ENCODE data around the gene GLIPR1L1. TPM values are rescaled to one million over a fixed set of nuclear protein-coding genes. Genes with fewer than 3 reads are reported as not detected.

GLIPR1L1 gene
- total and polyA plus RNA-seq, 2 of the 8 experiments (the other 6 are each of a cell fraction or from before 2014, with no cell fraction given), result 1.2 to 1.7 TPM

DNA sequence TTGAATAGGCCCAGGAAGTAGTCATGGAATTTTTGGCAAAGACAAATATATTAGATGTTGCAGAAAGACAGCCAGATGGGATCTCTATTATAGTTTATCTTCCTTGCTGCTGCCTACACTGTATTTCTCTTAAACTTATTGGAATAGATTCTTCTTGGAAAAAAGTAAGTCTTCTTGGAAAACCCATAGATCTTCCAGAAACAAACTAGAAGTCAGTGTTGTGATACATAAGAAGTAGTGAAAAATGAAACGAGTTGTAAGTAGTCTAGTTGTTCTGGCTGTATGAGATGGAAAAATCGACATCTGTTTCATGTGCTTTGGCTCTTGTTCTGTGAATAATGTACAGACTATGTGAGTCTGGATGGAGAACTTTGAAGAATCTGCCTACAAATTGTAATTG lies 85.4 kb downstream of the GLIPR1L1 start:
- Histone ChIP-seq H4K91ac (replicated peaks; ENCODE audit: insufficient read length, low read length) (no peak overlapping the region), H2BK20ac (ENCODE audit: low read length) (no peak overlapping the region), H2BK12ac (ENCODE audit: low read depth, low read length) (no peak overlapping the region), H3K18ac (ENCODE audit: extremely low read depth, low read length) (no peak overlapping the region), H3K23ac (ENCODE audit: insufficient read length) (no peak overlapping the region), H3K27ac (ENCODE audit: low read depth, low read length) (no peak overlapping the region), H2BK15ac (ENCODE audit: low read length) (no peak overlapping the region), H3K23me2 (ENCODE audit: low read depth, low read length) (no peaks in the 10 kb centered on the region), H3K36me3 (ENCODE audit: control insufficient read depth in 2 of 4, insufficient read depth in 4 of 4, low read length in 3 of 4) (no peaks in the 10 kb centered on the region), H3K4me2 (ENCODE audit: insufficient read depth in 1 of 2, low read depth in 2 of 2, low read length in 2 of 2) (no peak overlapping the region), H4K8ac (ENCODE audit: extremely low read depth, insufficient read depth, low read length) (no peak overlapping the region), H2BK5ac (ENCODE audit: low read depth, low read length) (no peak overlapping the region), H3K4me1 (replicated peaks in 1 of 4; ENCODE audit: control insufficient read depth in 3 of 4, insufficient read depth in 4 of 4, low read length in 3 of 4) (no peaks in the 10 kb centered on the region), H4K20me1 (replicated peaks in 1 of 2; ENCODE audit: control insufficient read depth in 1 of 2, insufficient read depth in 2 of 2, low read length in 2 of 2) (no peaks in the 10 kb centered on the region), H3K27me3 (replicated peaks in 1 of 4; ENCODE audit: control insufficient read depth in 3 of 4, extremely low read depth in 1 of 4, insufficient read depth in 3 of 4, low read length in 3 of 4) (no peaks in the 10 kb centered on the region), H3K14ac (ENCODE audit: insufficient read length) (no peak overlapping the region), H2BK120ac (replicated peaks; ENCODE audit: low read depth, low read length) (no peak overlapping the region), H3K4ac (replicated peaks; ENCODE audit: insufficient read length, low read depth, low read length) (no peak overlapping the region), H3K9me3 (ENCODE audit: insufficient read depth in 2 of 2, low read depth in 1 of 2, low read length in 1 of 2) (no peaks in the 10 kb centered on the region), H3K56ac (replicated peaks; ENCODE audit: insufficient read length, low read depth, low read length) (no peak overlapping the region), H3K4me3 (ENCODE audit: extremely low read depth in 1 of 4, insufficient read depth in 2 of 4, low read depth in 3 of 4, low read length in 4 of 4) (no peak overlapping the region), H3K79me2 (ENCODE audit: control insufficient read depth in 1 of 2, insufficient read depth in 2 of 2, low read length in 2 of 2) (no peaks in the 10 kb centered on the region), H3K9ac (replicated peaks in 1 of 4; ENCODE audit: extremely low read depth in 1 of 4, low read depth in 3 of 4, low read length in 3 of 4) (no peak overlapping the region), H4K5ac (ENCODE audit: insufficient read length, low read depth, low read length) (no peak overlapping the region), H2AK5ac (ENCODE audit: low read depth, low read length) (no peak overlapping the region), H2AFZ (ENCODE audit: low read length) (no peak overlapping the region), H3K79me1 (ENCODE audit: low read depth, low read length) (no peaks in the 10 kb centered on the region)
- TF ChIP-seq SP1 (IDR thresholded peaks at IDR 0.05; ENCODE audit: low read depth, low read length) (no peak), SP2 (IDR thresholded peaks at IDR 0.05; ENCODE audit: low read length) (no peak), POLR2A (IDR thresholded peaks at IDR 0.05; ENCODE audit: control extremely low read depth in 1 of 2, low read depth in 2 of 2, low read length in 2 of 2) (no peak)
- DNase-seq (ENCODE audit: low read depth in 1 of 2, low spot score in 2 of 2) (no peak), FAIRE-seq (no peak)
- 93% methylated on average over 2 of the region's 2 CpGs; no CpG with 5 or more reads in 1 of the 2 experiments for WGBS, 2 experiments (ENCODE audit: extremely low coverage in 1 of 2, insufficient coverage in 1 of 2, insufficient read length in 1 of 2, insufficient replicate concordance in 2 of 2, low coverage in 1 of 2, low lambda C conversion rate in 2 of 2, missing lambda C conversion rate in 1 of 2)
- ChIA-PET POLR2A (ENCODE audit: partially characterized antibody) (no interaction called here), CTCF (ENCODE audit: partially characterized antibody) (no interaction called here)

Other genes with a start within 250 kb of the GLIPR1L1 start
- gene KCNC2, start 124.8 kb upstream of the GLIPR1L1 start, total RNA-seq (2021; fragmentation: NEBNext Ultra II Directional; extraction: Animal tissue kit (Norgen Biotek cat#: 25700)), result 0.13 TPM in 1 of 2 replicates, not detected in the other
- 0.03 and 0.06 TPM in 2 replicates for gene KCNC2, start 124.8 kb upstream of the GLIPR1L1 start, polyA plus RNA-seq (2011; rRNA removed)
- gene CAPS2, start 4.3 kb upstream of the GLIPR1L1 start, total RNA-seq (2021; fragmentation: NEBNext Ultra II Directional; extraction: Animal tissue kit (Norgen Biotek cat#: 25700)), result 3.8 and 5.0 TPM in 2 replicates
- 1.5 and 2.3 TPM in 2 replicates for gene CAPS2, start 4.3 kb upstream of the GLIPR1L1 start, polyA plus RNA-seq (2011; rRNA removed)
- not detected in 2 replicates for gene GLIPR1L2, start 56.4 kb downstream of the GLIPR1L1 start, total RNA-seq (2021; fragmentation: NEBNext Ultra II Directional; extraction: Animal tissue kit (Norgen Biotek cat#: 25700))
- gene GLIPR1L2, start 56.4 kb downstream of the GLIPR1L1 start, polyA plus RNA-seq (2011; rRNA removed), result 0.09 and 0.24 TPM in 2 replicates
- 1.5 and 1.7 TPM in 2 replicates for gene GLIPR1, start 146.1 kb downstream of the GLIPR1L1 start, total RNA-seq (2021; fragmentation: NEBNext Ultra II Directional; extraction: Animal tissue kit (Norgen Biotek cat#: 25700))
- 0.09 and 0.23 TPM in 2 replicates for gene GLIPR1, start 146.1 kb downstream of the GLIPR1L1 start, polyA plus RNA-seq (2011; rRNA removed)
- 73.8 and 80.1 TPM in 2 replicates for gene KRR1, start 176.9 kb downstream of the GLIPR1L1 start, total RNA-seq (2021; fragmentation: NEBNext Ultra II Directional; extraction: Animal tissue kit (Norgen Biotek cat#: 25700))
- 2.4 and 6.1 TPM in 2 replicates for gene KRR1, start 176.9 kb downstream of the GLIPR1L1 start, polyA plus RNA-seq (2011; rRNA removed)